ENCODE results near the gene MAPK10. TPM values are rescaled to one million over a fixed set of nuclear protein-coding genes. Genes with fewer than 3 reads are reported as not detected.
"Not testable (repeated sequence)": the region's sequence is repeated elsewhere in the genome, so short reads cannot be mapped to it uniquely, and the experiment has no call there.

Gene MAPK10
- total RNA-seq, 1 donor from 2014 or later = 92.6 TPM

GRCh38 chr4:86174506-86174905 lies 185.3 kb downstream of the MAPK10 start:
- no peak for DNase-seq
- TF ChIP-seq CTCF (IDR thresholded peaks at IDR 0.05; ENCODE audit: partially characterized antibody, unreplicated experiment) = no peak
- Mint-ChIP-seq H3K36me3 (ENCODE audit: unreplicated experiment) (peaks cover 3% of the 10 kb centered on the region), H3K27me3 (ENCODE audit: unreplicated experiment) (peaks cover 1% of the 10 kb centered on the region), H3K9me3 (ENCODE audit: unreplicated experiment) (no peaks in the 10 kb centered on the region), H3K4me3 (ENCODE audit: unreplicated experiment) (no peak overlapping the region), H3K4me1 (ENCODE audit: low read depth, unreplicated experiment) (no peaks in the 10 kb centered on the region), H3K27ac (ENCODE audit: unreplicated experiment) (no peak overlapping the region)

GRCh38 chr4:86168335-86168734 lies 191.5 kb downstream of the MAPK10 start:
- H3K4me1 Mint-ChIP-seq (ENCODE audit: low read depth, unreplicated experiment); H3K27me3 Mint-ChIP-seq (ENCODE audit: unreplicated experiment); H3K4me3 Mint-ChIP-seq (ENCODE audit: unreplicated experiment); H3K36me3 Mint-ChIP-seq (ENCODE audit: unreplicated experiment); DNase-seq; H3K9me3 Mint-ChIP-seq (ENCODE audit: unreplicated experiment); H3K27ac Mint-ChIP-seq (ENCODE audit: unreplicated experiment): not testable (repeated sequence)

- Mint-ChIP-seq H3K27ac (ENCODE audit: unreplicated experiment) (no peak overlapping the region), H3K36me3 (ENCODE audit: unreplicated experiment) (no peaks in the 10 kb centered on the region), H3K4me3 (ENCODE audit: unreplicated experiment) (no peak overlapping the region), H3K9me3 (ENCODE audit: unreplicated experiment) (no peaks in the 10 kb centered on the region), H3K4me1 (ENCODE audit: low read depth, unreplicated experiment) (no peaks in the 10 kb centered on the region), H3K27me3 (ENCODE audit: unreplicated experiment) (no peaks in the 10 kb centered on the region)
- no peak for DNase-seq
- no peak for TF ChIP-seq CTCF (IDR thresholded peaks at IDR 0.05; ENCODE audit: partially characterized antibody, unreplicated experiment)
These were observed 199.4 kb downstream of the MAPK10 start for GRCh38 chr4:86160426-86160825.

- Mint-ChIP-seq H3K4me3 (ENCODE audit: unreplicated experiment) (no peak overlapping the region), H3K4me1 (ENCODE audit: low read depth, unreplicated experiment) (no peaks in the 10 kb centered on the region), H3K27me3 (ENCODE audit: unreplicated experiment) (no peaks in the 10 kb centered on the region), H3K9me3 (ENCODE audit: unreplicated experiment) (no peaks in the 10 kb centered on the region), H3K27ac (ENCODE audit: unreplicated experiment) (no peak overlapping the region), H3K36me3 (ENCODE audit: unreplicated experiment) (no peaks in the 10 kb centered on the region)
- no peak for TF ChIP-seq CTCF (IDR thresholded peaks at IDR 0.05; ENCODE audit: partially characterized antibody, unreplicated experiment)
- no peak for DNase-seq
These were observed 200.6 kb downstream of the MAPK10 start for GRCh38 chr4:86159216-86159615.

- no peak for DNase-seq
- Mint-ChIP-seq H3K27me3 (ENCODE audit: unreplicated experiment) (no peaks in the 10 kb centered on the region), H3K27ac (ENCODE audit: unreplicated experiment) (no peak overlapping the region), H3K36me3 (ENCODE audit: unreplicated experiment) (no peaks in the 10 kb centered on the region), H3K9me3 (ENCODE audit: unreplicated experiment) (no peaks in the 10 kb centered on the region), H3K4me3 (ENCODE audit: unreplicated experiment) (no peak overlapping the region), H3K4me1 (ENCODE audit: low read depth, unreplicated experiment) (peaks cover under 1% of the 10 kb centered on the region)
- no peak for TF ChIP-seq CTCF (IDR thresholded peaks at IDR 0.05; ENCODE audit: partially characterized antibody, unreplicated experiment)
These were observed 203.3 kb downstream of the MAPK10 start for GRCh38 chr4:86156531-86156930.

GRCh38 chr4:86155766-86156165 lies 204.1 kb downstream of the MAPK10 start:
- Mint-ChIP-seq H3K4me1 (ENCODE audit: low read depth, unreplicated experiment) (peaks cover 8% of the 10 kb centered on the region), H3K36me3 (ENCODE audit: unreplicated experiment) (no peaks in the 10 kb centered on the region)

More at GRCh38 chr4:86155766-86156165, 204.1 kb downstream of the MAPK10 start:
- no peak for DNase-seq
- Mint-ChIP-seq H3K27ac (ENCODE audit: unreplicated experiment) (no peak overlapping the region), H3K9me3 (ENCODE audit: unreplicated experiment) (no peaks in the 10 kb centered on the region), H3K4me3 (ENCODE audit: unreplicated experiment) (no peak overlapping the region), H3K27me3 (ENCODE audit: unreplicated experiment) (no peaks in the 10 kb centered on the region)
- TF ChIP-seq CTCF (IDR thresholded peaks at IDR 0.05; ENCODE audit: partially characterized antibody, unreplicated experiment) = no peak

Measured in glutamatergic neuron (in vitro differentiated cells).